ENCODE measurements around the gene DCAKD.

DCAKD gene

GRCh38 chr17:45070809-45071208 is 19.4 kb upstream of the DCAKD start:
- TF ChIP-seq CTCF (IDR thresholded peaks at IDR 0.05; ENCODE audit: extremely low read depth, insufficient read depth, missing control alignments) = no peak
- in situ Hi-C loops (cut with MboI; ENCODE audit: low pct_unique_long_range_greater_than_20kb, low sequenced_read_pairs, unreplicated experiment) = no loop called here
- no peak for DNase-seq (ENCODE audit: low spot score)

- in situ Hi-C loops (cut with MboI; ENCODE audit: low pct_unique_long_range_greater_than_20kb, low sequenced_read_pairs, unreplicated experiment) = no loop called here
- DNase-seq (ENCODE audit: low spot score) = no peak
- TF ChIP-seq CTCF (IDR thresholded peaks at IDR 0.05; ENCODE audit: extremely low read depth, insufficient read depth, missing control alignments) = no peak
Observed at GRCh38 chr17:45070001-45070400, 18.6 kb upstream of the DCAKD start.

- no peak for TF ChIP-seq CTCF (IDR thresholded peaks at IDR 0.05; ENCODE audit: extremely low read depth, insufficient read depth, missing control alignments)
- DNase-seq (ENCODE audit: low spot score) = no peak
- in situ Hi-C loops (cut with MboI; ENCODE audit: low pct_unique_long_range_greater_than_20kb, low sequenced_read_pairs, unreplicated experiment) = no loop called here
Observed at GRCh38 chr17:45067637-45068036, 16.2 kb upstream of the DCAKD start.

- TF ChIP-seq CTCF (IDR thresholded peaks at IDR 0.05; ENCODE audit: extremely low read depth, insufficient read depth, missing control alignments) = no peak
Observed at GRCh38 chr17:45063198-45063597, 11.8 kb upstream of the DCAKD start.

GRCh38 chr17:45061606-45062205 is 10.3 kb upstream of the DCAKD start:
- no peak for DNase-seq (ENCODE audit: low spot score)
- TF ChIP-seq CTCF (IDR thresholded peaks at IDR 0.05; ENCODE audit: extremely low read depth, insufficient read depth, missing control alignments) = no peak
- in situ Hi-C loops (cut with MboI; ENCODE audit: low pct_unique_long_range_greater_than_20kb, low sequenced_read_pairs, unreplicated experiment) = no loop called here

More at GRCh38 chr17:45063198-45063597, 11.8 kb upstream of the DCAKD start:
- DNase-seq (ENCODE audit: low spot score) = no peak
- in situ Hi-C loops (cut with MboI; ENCODE audit: low pct_unique_long_range_greater_than_20kb, low sequenced_read_pairs, unreplicated experiment) = no loop called here

- no peak for TF ChIP-seq CTCF (IDR thresholded peaks at IDR 0.05; ENCODE audit: extremely low read depth, insufficient read depth, missing control alignments)
- peak; percentile 90 for DNase-seq (ENCODE audit: low spot score)
- in situ Hi-C loops (cut with MboI; ENCODE audit: low pct_unique_long_range_greater_than_20kb, low sequenced_read_pairs, unreplicated experiment) = no loop called here
Observed at GRCh38 chr17:45060797-45061605, 9.6 kb upstream of the DCAKD start, which contains the start of gene NMT1. Gene NMT1, plus strand, starts transcription at chr17:45061317. Its CDS starts 13 bp downstream, at chr17:45061330.

Measured in GM13977 (cell line).